Measurements from ENCODE around the gene ACCSL.

Gene ACCSL

DNA sequence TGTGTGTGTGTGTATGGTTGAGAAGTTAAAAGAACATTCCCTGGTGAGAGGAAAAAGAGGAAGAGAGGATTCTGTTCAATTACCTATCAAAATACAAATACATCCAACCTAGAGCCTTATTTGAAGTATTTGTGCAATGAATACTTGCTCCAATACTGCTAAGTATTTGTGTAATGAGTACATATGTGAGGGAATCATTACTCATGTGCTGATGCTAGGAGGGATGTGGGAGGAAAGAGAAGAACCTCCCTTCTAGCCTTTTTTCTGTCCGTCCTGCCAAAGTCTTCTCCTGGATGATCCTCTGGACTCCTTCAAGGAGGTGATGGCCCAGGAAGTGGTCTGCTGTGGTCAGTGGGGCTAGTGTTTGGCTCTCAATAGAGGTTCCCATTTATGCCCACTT lies 36.0 kb upstream of the ACCSL start:
- Mint-ChIP-seq H3K36me3 (no peaks in the 10 kb centered on the region), H3K27me3 (peaks cover 4 to 21% of the 10 kb centered on the region in 2 donors), H3K27ac (no peak overlapping the region), H3K4me3 (no peak overlapping the region), H3K4me1 (no peaks in the 10 kb centered on the region), H3K9me3 (no peaks in the 10 kb centered on the region)
- DNase-seq (no peak), ATAC-seq (replicated peaks) (no peak)

GRCh38 chr11:44014968-44015623 lies 32.7 kb upstream of the ACCSL start:
- no peaks in the 10 kb centered on the region for H3K36me3 Mint-ChIP-seq
- DNase-seq (no peak), ATAC-seq (replicated peaks) (no peak)
- no peak overlapping the region for H3K4me3 Mint-ChIP-seq
- peaks cover 0 to 2% of the 10 kb centered on the region in 2 donors for H3K9me3 Mint-ChIP-seq
- H3K27me3 Mint-ChIP-seq, result peaks cover 4 to 20% of the 10 kb centered on the region in 2 donors
- no peak overlapping the region for H3K27ac Mint-ChIP-seq
- no peaks in the 10 kb centered on the region for H3K4me1 Mint-ChIP-seq

DNA sequence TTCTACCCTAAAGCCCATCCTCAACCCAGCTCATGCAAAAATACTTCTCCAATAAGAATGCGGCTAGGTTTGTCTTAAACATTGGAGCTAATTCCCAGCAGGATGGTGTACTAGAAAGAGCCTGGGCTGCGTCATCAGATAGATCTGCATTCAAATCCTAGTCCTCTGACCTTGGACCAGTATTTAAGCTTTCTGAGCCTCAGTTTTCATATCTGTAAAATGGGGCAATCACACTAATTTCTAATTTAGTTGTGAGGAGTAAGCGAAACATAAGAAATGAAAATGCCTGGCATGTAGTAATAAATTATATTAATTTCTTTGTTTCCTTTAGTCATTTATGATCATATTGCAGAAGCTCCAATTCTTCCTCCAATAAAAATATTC lies 32.2 kb upstream of the ACCSL start:
- H3K4me3 Mint-ChIP-seq, result no peak overlapping the region
- H3K27me3 Mint-ChIP-seq, result peaks cover 4 to 17% of the 10 kb centered on the region in 2 donors
- H3K36me3 Mint-ChIP-seq, result no peaks in the 10 kb centered on the region
- no peaks in the 10 kb centered on the region for H3K4me1 Mint-ChIP-seq
- ATAC-seq (replicated peaks) (no peak), DNase-seq (no peak)
- no peak overlapping the region for H3K27ac Mint-ChIP-seq
- H3K9me3 Mint-ChIP-seq, result peaks cover 0 to 2% of the 10 kb centered on the region in 2 donors

DNA sequence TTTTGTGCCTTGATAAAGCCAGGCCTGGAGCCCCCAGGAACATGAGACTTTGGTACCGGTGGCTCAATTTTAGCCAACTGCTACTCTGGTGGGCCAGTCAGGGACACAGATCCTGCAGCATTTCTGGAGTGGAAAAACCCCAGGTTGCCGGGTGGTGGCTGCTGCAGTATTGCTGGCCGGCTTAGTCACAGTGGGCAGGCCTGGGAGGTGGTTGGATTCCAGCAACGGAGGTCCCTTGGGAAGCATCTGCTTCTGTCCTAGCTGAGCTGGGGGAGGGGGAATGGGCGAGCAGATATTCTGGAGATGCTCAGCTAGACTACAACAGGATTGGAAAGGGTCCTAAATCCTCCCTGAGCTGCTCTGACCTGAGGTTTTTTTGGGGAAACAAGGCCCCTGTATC lies 31.6 kb upstream of the ACCSL start:
- Mint-ChIP-seq H3K27me3 (peaks cover 4 to 12% of the 10 kb centered on the region in 2 donors), H3K9me3 (peaks cover 0 to 2% of the 10 kb centered on the region in 2 donors), H3K4me3 (no peak overlapping the region), H3K36me3 (no peaks in the 10 kb centered on the region), H3K4me1 (no peaks in the 10 kb centered on the region), H3K27ac (no peak overlapping the region)
- ATAC-seq (replicated peaks) (no peak), DNase-seq (no peak)

GRCh38 chr11:44016546-44017442 lies 31.0 kb upstream of the ACCSL start:
- H3K36me3 Mint-ChIP-seq, result no peaks in the 10 kb centered on the region
- ATAC-seq (replicated peaks), result no peak
- H3K27me3 Mint-ChIP-seq, result peaks cover under 1 to 8% of the 10 kb centered on the region in 2 donors
- peaks cover 2 to 4% of the 10 kb centered on the region in 2 donors for H3K9me3 Mint-ChIP-seq
- H3K4me3 Mint-ChIP-seq, result no peak overlapping the region
- no peaks in the 10 kb centered on the region for H3K4me1 Mint-ChIP-seq
- no peak for DNase-seq
- no peak overlapping the region for H3K27ac Mint-ChIP-seq

- Mint-ChIP-seq H3K9me3 (peaks cover 7 to 12% of the 10 kb centered on the region in 2 donors), H3K36me3 (no peaks in the 10 kb centered on the region), H3K4me1 (no peaks in the 10 kb centered on the region), H3K27ac (no peak overlapping the region), H3K4me3 (no peak overlapping the region), H3K27me3 (peaks cover 2 to 14% of the 10 kb centered on the region in 2 donors)
- no peak for ATAC-seq (replicated peaks)
- DNase-seq, result no peak
Measured at GRCh38 chr11:44017443-44018126, 30.2 kb upstream of the ACCSL start.

DNA sequence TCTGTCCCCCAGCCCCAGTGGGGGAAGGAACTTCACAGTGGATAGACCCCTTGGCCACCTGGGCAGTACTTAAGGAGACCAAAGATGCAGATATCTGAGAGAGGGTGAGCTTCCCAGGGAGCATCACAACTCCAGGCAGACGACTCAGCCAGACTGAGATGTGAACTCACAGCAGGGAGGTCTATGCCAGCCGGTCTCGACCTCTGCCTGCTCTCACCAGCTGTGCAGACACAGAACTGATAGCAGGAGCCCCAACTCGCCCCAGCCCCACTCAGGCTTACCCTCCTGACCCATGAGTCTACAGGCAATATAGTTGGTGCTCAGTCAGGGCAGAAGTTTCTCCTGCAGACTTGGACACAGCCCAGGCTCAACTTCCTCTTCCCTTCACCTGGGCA lies 29.7 kb upstream of the ACCSL start:
- no peak overlapping the region for H3K27ac Mint-ChIP-seq
- H3K4me1 Mint-ChIP-seq, result no peaks in the 10 kb centered on the region
- H3K36me3 Mint-ChIP-seq, result no peaks in the 10 kb centered on the region
- DNase-seq (no peak), ATAC-seq (replicated peaks) (peak; percentile 19 to 20)
- H3K27me3 Mint-ChIP-seq, result peaks cover 4 to 16% of the 10 kb centered on the region in 2 donors
- H3K9me3 Mint-ChIP-seq, result peaks cover 8 to 13% of the 10 kb centered on the region in 2 donors
- H3K4me3 Mint-ChIP-seq, result no peak overlapping the region

DNA sequence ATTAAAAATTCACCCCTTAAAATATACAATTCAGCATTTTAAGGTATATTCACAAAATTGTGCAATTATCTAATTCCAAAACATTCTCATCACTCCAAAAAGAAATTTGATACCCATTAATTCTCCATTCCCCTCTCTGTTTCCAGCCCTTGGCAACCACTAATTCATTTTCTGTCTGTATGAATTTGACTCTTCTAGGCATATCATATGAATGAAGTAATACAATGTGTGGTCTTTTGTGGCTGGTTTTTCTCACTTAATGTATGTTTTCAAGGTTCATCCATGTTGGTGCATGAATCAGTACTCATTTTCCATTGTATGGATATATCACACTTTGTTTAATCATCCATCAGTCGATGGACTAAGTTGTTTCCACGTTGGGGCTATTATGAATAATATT lies 29.0 kb upstream of the ACCSL start:
- no peak overlapping the region for H3K27ac Mint-ChIP-seq
- DNase-seq (no peak), ATAC-seq (replicated peaks) (no peak)
- no peaks in the 10 kb centered on the region for H3K36me3 Mint-ChIP-seq
- peaks cover 10 to 20% of the 10 kb centered on the region in 2 donors for H3K9me3 Mint-ChIP-seq
- H3K4me3 Mint-ChIP-seq, result no peak overlapping the region
- H3K27me3 Mint-ChIP-seq, result peaks cover 5 to 23% of the 10 kb centered on the region in 2 donors
- no peaks in the 10 kb centered on the region for H3K4me1 Mint-ChIP-seq

DNA sequence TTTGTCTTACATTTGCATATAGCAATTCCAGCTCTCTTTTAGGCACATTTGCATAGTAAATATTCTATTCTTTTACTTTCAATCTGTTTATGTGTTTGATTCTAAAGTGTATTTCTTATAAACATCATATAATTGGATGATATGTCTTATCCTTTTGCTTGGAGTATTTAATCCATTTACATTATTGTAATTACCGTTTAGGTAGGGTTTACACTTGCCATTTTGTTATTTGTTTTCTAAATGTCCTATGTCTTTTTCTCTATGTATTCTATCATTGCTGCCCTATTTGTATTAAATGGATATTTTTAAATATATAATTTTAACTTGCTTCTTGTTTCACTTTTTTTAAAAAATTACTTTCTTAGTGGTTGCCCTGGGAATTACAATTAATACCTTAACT lies 22.8 kb upstream of the ACCSL start:
- no peak overlapping the region for H3K4me3 Mint-ChIP-seq
- peaks cover 13 to 26% of the 10 kb centered on the region in 2 donors for H3K9me3 Mint-ChIP-seq
- no peaks in the 10 kb centered on the region for H3K36me3 Mint-ChIP-seq
- DNase-seq (no peak), ATAC-seq (replicated peaks) (no peak)
- H3K27me3 Mint-ChIP-seq, result peaks cover 24 to 44% of the 10 kb centered on the region in 2 donors
- H3K27ac Mint-ChIP-seq, result no peak overlapping the region
- H3K4me1 Mint-ChIP-seq, result no peaks in the 10 kb centered on the region

DNA sequence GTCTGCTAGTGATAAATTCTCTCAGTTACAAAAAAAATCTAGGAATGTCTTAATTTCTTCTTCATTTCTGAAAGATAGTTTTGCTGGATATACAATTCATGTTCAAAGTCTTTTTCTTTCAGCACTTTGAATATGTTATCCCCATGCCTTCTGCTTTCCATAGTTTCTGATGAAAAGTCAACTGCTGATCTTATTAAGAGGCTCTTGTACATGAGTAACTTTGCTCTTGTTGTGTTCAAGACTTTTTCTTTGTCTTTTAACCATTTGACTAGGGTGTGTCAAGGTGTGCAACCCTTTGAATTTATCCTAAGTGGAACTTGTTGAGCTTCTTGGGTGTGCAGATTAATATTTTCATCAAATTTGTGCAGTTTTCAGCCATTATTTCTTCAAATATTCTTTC lies 22.1 kb upstream of the ACCSL start:
- no peak overlapping the region for H3K27ac Mint-ChIP-seq
- no peak overlapping the region for H3K4me3 Mint-ChIP-seq
- H3K4me1 Mint-ChIP-seq, result no peaks in the 10 kb centered on the region
- peaks cover 14 to 26% of the 10 kb centered on the region in 2 donors for H3K9me3 Mint-ChIP-seq
- ATAC-seq (replicated peaks), result no peak
- H3K27me3 Mint-ChIP-seq, result peaks cover 30 to 50% of the 10 kb centered on the region in 2 donors
- DNase-seq, result no peak
- no peaks in the 10 kb centered on the region for H3K36me3 Mint-ChIP-seq

- Mint-ChIP-seq H3K4me3 (no peak overlapping the region), H3K36me3 (peaks cover 2 to 4% of the 10 kb centered on the region in 2 donors), H3K4me1 (no peaks in the 10 kb centered on the region), H3K27ac (no peak overlapping the region), H3K9me3 (peaks cover 7 to 14% of the 10 kb centered on the region in 2 donors), H3K27me3 (peaks cover 49 to 61% of the 10 kb centered on the region in 2 donors)
- ATAC-seq (replicated peaks) (no peak), DNase-seq (no peak)
Measured at GRCh38 chr11:44028401-44028800, 19.4 kb upstream of the ACCSL start.

DNA sequence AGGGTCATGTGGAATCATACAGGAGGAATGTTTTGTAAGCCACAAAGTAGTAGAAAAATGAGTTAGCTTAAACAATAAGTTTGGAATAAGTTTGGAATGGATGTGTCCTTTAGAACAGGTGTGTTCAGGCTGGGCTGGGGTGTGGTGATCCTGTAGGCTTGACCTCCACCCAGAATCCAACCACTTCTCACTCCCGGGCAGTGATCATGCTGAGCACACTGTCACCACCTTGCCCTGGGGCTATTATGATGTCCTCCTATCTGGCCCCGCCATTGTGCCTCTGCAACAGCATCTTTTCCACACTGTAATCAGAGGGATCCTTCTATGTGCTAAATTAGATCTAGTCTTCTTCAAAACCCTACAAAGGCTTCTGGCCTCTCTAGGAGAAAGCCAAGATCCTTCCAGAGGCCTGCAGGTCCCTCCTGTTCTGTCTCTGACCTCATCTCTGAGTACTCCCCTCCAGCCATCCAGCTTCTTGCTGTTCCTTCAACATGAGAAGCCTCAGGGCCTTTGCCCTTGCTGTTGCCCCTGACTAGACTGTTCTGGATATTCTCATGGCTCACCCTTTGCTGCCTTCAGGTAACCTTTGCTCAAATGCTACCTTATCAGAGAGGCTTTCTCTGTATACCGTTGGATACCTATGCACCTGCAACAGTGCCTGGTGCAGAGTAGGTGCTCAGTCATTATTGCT lies 18.8 kb upstream of the ACCSL start:
- Mint-ChIP-seq H3K27me3 (peaks cover 46 to 60% of the 10 kb centered on the region in 2 donors), H3K9me3 (peaks cover 7 to 11% of the 10 kb centered on the region in 2 donors), H3K4me1 (no peaks in the 10 kb centered on the region), H3K27ac (no peak overlapping the region), H3K36me3 (peaks cover 2 to 6% of the 10 kb centered on the region in 2 donors), H3K4me3 (no peak overlapping the region)
- DNase-seq, result no peak
- no peak for ATAC-seq (replicated peaks)

DNA sequence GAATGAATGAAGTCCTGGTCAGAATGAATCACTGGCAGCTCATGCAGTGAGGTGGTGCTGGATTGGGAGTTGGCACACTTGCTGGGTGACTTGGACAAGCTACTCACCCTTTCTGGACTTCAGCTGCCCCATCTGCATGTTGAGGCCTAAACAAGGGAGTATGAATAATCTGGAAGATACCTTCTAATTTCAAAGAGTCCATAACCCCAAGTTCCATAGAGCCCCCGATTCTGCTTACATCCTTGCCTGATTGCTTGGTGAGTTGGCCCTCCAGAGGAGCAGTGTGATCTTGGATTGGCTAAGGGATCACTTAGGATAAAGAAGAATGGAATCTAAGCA lies 18.3 kb upstream of the ACCSL start:
- H3K27me3 Mint-ChIP-seq, result peaks cover 45 to 55% of the 10 kb centered on the region in 2 donors
- peaks cover 7 to 11% of the 10 kb centered on the region in 2 donors for H3K9me3 Mint-ChIP-seq
- H3K4me3 Mint-ChIP-seq, result no peak overlapping the region
- H3K27ac Mint-ChIP-seq, result no peak overlapping the region
- no peak for ATAC-seq (replicated peaks)
- no peak for DNase-seq
- H3K4me1 Mint-ChIP-seq, result no peaks in the 10 kb centered on the region
- peaks cover 2 to 6% of the 10 kb centered on the region in 2 donors for H3K36me3 Mint-ChIP-seq
